GM12878 (cell line): ENCODE results near the gene SIRT3. TPM values are rescaled to one million over a fixed set of nuclear protein-coding genes. Genes with fewer than 3 reads are reported as not detected.
A peak's percentile ranks its signal among the peaks of the same experiment; 100 is the strongest.

ENCODE experiments used
- ATAC-seq: fragments of 200-7000 bp; cut with Tn5 transposase; 3 replicates; pipeline ENCODE4 v1.9.1; 2020; ENCODE audit warnings: mild to moderate bottlenecking, moderate library complexity
- BruUV-seq: library from RNA; stranded (reverse); fragments of 400-500 nt; replicated peaks from 2 replicates; lab custom pipeline; 2021; lab: Mats Ljungman, UMichigan
- CTCF ChIA-PET: fragments of 300-600 bp; sonication (Branson Sonifier 250); formaldehyde crosslinking; extraction: SDS; loops from one replicate; lab custom pipeline; 2021; ENCODE audit warnings: inconsistent platforms; lab: Yijun Ruan, JAX
- POLR2A ChIA-PET: fragments of 350-600 bp; formaldehyde crosslinking; extraction: SDS; loops from one replicate; lab custom pipeline; 2021; ENCODE audit warnings: inconsistent platforms; lab: Charles Lee
- RAD21 ChIA-PET: fragments of 300-600 bp; sonication (Branson Sonifier 250); formaldehyde crosslinking; loops from one replicate; lab custom pipeline; 2023; ENCODE audit warnings: antibody characterized with exemption; ENCODE audit not compliant: unreplicated experiment; lab: Charles Lee
- SMC1A ChIA-PET: fragments of 300-600 bp; sonication (Branson Sonifier 250); formaldehyde crosslinking; loops from one replicate; lab custom pipeline; 2023; ENCODE audit not compliant: unreplicated experiment, uncharacterized antibody; lab: Charles Lee
- DNase-seq: peaks from one replicate; pipeline ENCODE4 v3.0.0-alpha.2; 2011; ENCODE audit warnings: low read depth, low spot score
- FAIRE-seq: peaks from 3 replicates; lab custom pipeline; 2011; peaks lifted over from hg19 to GRCh38; lab: Jason Lieb, UNC
- H2AFZ ChIP-seq: 2 replicates; pipeline ENCODE4 v1.6.0; 2011; ENCODE audit warnings: low read depth, low read length, control low read depth; ENCODE audit not compliant: control insufficient read depth
- H3K27ac ChIP-seq: 2 replicates; pipeline ENCODE4 v1.5.1; 2011; ENCODE audit warnings: control low read depth; ENCODE audit not compliant: control insufficient read depth, insufficient read depth
- H3K27me3 ChIP-seq, 2 experiments: replicated peaks in 1 of 2; 2 replicates each; pipeline versions ENCODE4 v1.6.0 to v1.6.1; 2011; ENCODE audit warnings: low read length in 1 of 2; ENCODE audit not compliant: control insufficient read depth in 2 of 2, insufficient read depth in 2 of 2
- H3K36me3 ChIP-seq, 2 experiments: 2 replicates each; pipeline ENCODE4 v1.5.1; 2011; ENCODE audit warnings: low read length in 1 of 2; ENCODE audit not compliant: control insufficient read depth in 2 of 2, insufficient read depth in 2 of 2
- H3K4me1 ChIP-seq: 2 replicates; pipeline ENCODE4 v1.6.1; 2011; ENCODE audit warnings: mild to moderate bottlenecking, low read length, moderate library complexity, mixed read lengths; ENCODE audit not compliant: control insufficient read depth, insufficient read depth
- H3K4me2 ChIP-seq: 2 replicates; pipeline ENCODE4 v1.6.0; 2011; ENCODE audit warnings: control low read depth; ENCODE audit not compliant: control insufficient read depth, insufficient read depth
- H3K4me3 ChIP-seq: fragments of 200-600 bp; sonication (generic); 2 replicates; pipeline ENCODE4 v1.5.1; 2016
- H3K79me2 ChIP-seq: 2 replicates; pipeline ENCODE4 v1.6.0; 2011; ENCODE audit warnings: low read length; ENCODE audit not compliant: control insufficient read depth, insufficient read depth
- H3K9ac ChIP-seq: 2 replicates; pipeline ENCODE4 v1.8.0; 2011; ENCODE audit warnings: low read length, control low read depth, mixed read lengths; ENCODE audit not compliant: control insufficient read depth, insufficient read depth
- H3K9me3 ChIP-seq: replicated peaks from 3 replicates; pipeline ENCODE4 v1.5.1; 2011; ENCODE audit warnings: mild to moderate bottlenecking, low read length; ENCODE audit not compliant: control insufficient read depth, insufficient read depth
- H4K20me1 ChIP-seq: 2 replicates; pipeline ENCODE4 v1.6.0; 2011; ENCODE audit not compliant: control insufficient read depth, insufficient read depth
- CBFB ChIP-seq: IDR thresholded peaks from 2 replicates; pipeline ENCODE4 v1.6.1; 2016; ENCODE audit warnings: antibody characterized with exemption, low read depth
- CTCF ChIP-seq, 3 experiments: IDR thresholded peaks in 2 of 3; conservative IDR thresholded peaks in 1 of 3; 2 replicates each; pipeline ENCODE4 v1.5.1; 2011; ENCODE audit warnings: low read depth in 3 of 3, low read length in 3 of 3, mild to moderate bottlenecking in 3 of 3, control low read depth in 2 of 3, moderate library complexity in 2 of 3, inconsistent platforms in 1 of 3, mixed read lengths in 1 of 3; ENCODE audit not compliant: control insufficient read depth in 2 of 3, insufficient read depth in 1 of 3; ENCODE audit errors: extremely low read depth in 1 of 3
- DPF2 ChIP-seq: fragments of 450-650 bp; IDR thresholded peaks from 2 replicates; pipeline ENCODE4 v1.6.1; 2017; ENCODE audit warnings: mild to moderate bottlenecking
- E2F8 ChIP-seq: fragments of 450-650 bp; IDR thresholded peaks from 2 replicates; pipeline ENCODE4 v1.6.1; 2018; ENCODE audit warnings: mild to moderate bottlenecking, low read depth, moderate library complexity; ENCODE audit not compliant: partially characterized antibody
- HSF1 ChIP-seq: fragments of 150-350 bp; IDR thresholded peaks from 2 replicates; pipeline ENCODE4 v1.6.1; 2014; ENCODE audit warnings: mild to moderate bottlenecking, low read depth, low read length
- PAX8 ChIP-seq: fragments of 450-650 bp; IDR thresholded peaks from 2 replicates; pipeline ENCODE4 v1.6.1; 2017; ENCODE audit warnings: mild to moderate bottlenecking, moderate library complexity
- ZNF592 ChIP-seq: fragments of 450-650 bp; IDR thresholded peaks from 2 replicates; pipeline ENCODE4 v1.6.1; 2017; ENCODE audit warnings: mild to moderate bottlenecking, moderate library complexity
- ZZZ3 ChIP-seq: IDR thresholded peaks from 2 replicates; pipeline ENCODE4 v1.6.1; 2011; ENCODE audit warnings: low read depth; ENCODE audit not compliant: control insufficient read depth, insufficient read length
- WGBS: methylation state at CpG from one replicate; pipeline ENCODE4 v1.1.6; 2016; ENCODE audit warnings: low lambda C conversion rate; ENCODE audit not compliant: insufficient replicate concordance, insufficient coverage; ENCODE audit errors: missing lambda C conversion rate; 5-methylcytosine and 5-hydroxymethylcytosine counted together
- in situ Hi-C: fragments of 300-500 bp; cut with MboI; formaldehyde crosslinking; loops from 9 replicates; pipeline ENCODE4 v1.14.3; 2018; ENCODE audit warnings: mixed read lengths
- intact Hi-C: fragments of 100-400 bp; cut with micrococcal nuclease; formaldehyde crosslinking; loops from one replicate; pipeline ENCODE4 v1.14.2; 2022; ENCODE audit not compliant: unreplicated experiment
- polyA plus RNA-seq, 11 experiments: library from polyadenylated mRNA; depleted of rRNA in 4 of 11; unstranded in 6 of 11; stranded (reverse) in 5 of 11; fragments of >200 nt; fragmentation: Nextera tagmentation in 4 of 11; fragmentation: Illumina TruSeq in 1 of 11; extraction: Ambion mirVana in 4 of 11; extraction: Trizol in 1 of 11; gene quantifications; 1 replicate in 1 of 11; 2 replicates in 10 of 11; pipeline versions ENCODE4 v1.2.1 to v1.2.3, GENCODE V29; 2011 to 2016; ENCODE audit warnings: inconsistent platforms in 2 of 11, missing spikeins in 2 of 11, low read depth in 1 of 11
- total RNA-seq, 4 experiments: library from RNA; depleted of rRNA in 3 of 4; stranded (reverse); fragments of >200 nt in 3 of 4; fragmentation: Illumina TruSeq in 1 of 4; extraction: Trizol in 1 of 4; gene quantifications; 2 replicates each; pipeline versions ENCODE4 v1.2.1 to v1.2.3, GENCODE V29; 2013 to 2021

The SIRT3 gene
- total and polyA plus RNA-seq, 10 of the 15 experiments (the other 5 are each of a cell fraction or from before 2014, with no cell fraction given) = 0.90 to 23.2 (median 12.6) TPM

- TF ChIP-seq CTCF (IDR thresholded peaks at IDR 0.05 in 2 of 3, conservative IDR thresholded peaks at IDR 0.05 in 1 of 3; ENCODE audit: control insufficient read depth in 2 of 3, extremely low read depth in 1 of 3, insufficient read depth in 1 of 3, low read depth in 3 of 3, low read length in 3 of 3) = peak; percentile 61 to 77 (median 64)
- TF ChIP-seq CBFB = 0 out of 2 replicates have a peak, but pooled peaks have one; percentile 56
Measured at GRCh38 chr11:250740-251299, 14.7 kb upstream of the SIRT3 start (continued).

GRCh38 chr11:250274-250673, 14.1 kb upstream of the SIRT3 start:
- CTCF ChIA-PET = interaction anchor here (0.6 to 3.9 kb wide), 30 partner anchors 8 to 207 kb away, joined by 3 to 45 read pairs (median 6); partner anchors contain the start of genes BET1L, IFITM2, PGGHG and RIC8A
- H4K20me1 ChIP-seq = no peaks in the 10 kb centered on the region
- H3K27ac ChIP-seq = no peak overlapping the region
- no TSS peak for BruUV-seq
- no peak overlapping the region for H3K4me2 ChIP-seq
- no peak for ATAC-seq
- no peak for DNase-seq
- peaks cover 25 to 27% of the 10 kb centered on the region in 2 experiments for H3K36me3 ChIP-seq
- POLR2A ChIA-PET = interaction anchor here (0.9 to 2.0 kb wide), 8 partner anchors 11 to 105 kb away, joined by 3 to 6 read pairs (median 6); partner anchors contain the start of genes IFITM2, PGGHG and PSMD13
- no peaks in the 10 kb centered on the region for H3K9me3 ChIP-seq
- in situ Hi-C loops (loop anchor here (5.0 kb wide), 1 partner anchor 107 kb away; no protein-coding TSS in a partner anchor), intact Hi-C loops (no loop called here)
- H3K9ac ChIP-seq = no peak overlapping the region
- no peak overlapping the region for H2AFZ ChIP-seq
- no peaks in the 10 kb centered on the region for H3K4me1 ChIP-seq
- RAD21 ChIA-PET = interaction anchor here (0.5 to 2.0 kb wide), 18 partner anchors 8 to 198 kb away, joined by 3 to 23 read pairs (median 5); partner anchors contain the start of genes BET1L, PGGHG, PSMD13 and RIC8A
- SMC1A ChIA-PET = interaction anchor here (0.6 to 5.6 kb wide), 23 partner anchors 9 to 271 kb away, joined by 3 to 38 read pairs (median 5); partner anchors contain the start of genes IFITM2 and PSMD13
- no peak overlapping the region for H3K4me3 ChIP-seq
- H3K79me2 ChIP-seq = no peaks in the 10 kb centered on the region
- FAIRE-seq = no peak
- 95% methylated on average over 5 of the region's 5 CpGs for WGBS
- H3K27me3 ChIP-seq = no peaks in the 10 kb centered on the region
- TF ChIP-seq E2F8 (no peak), DPF2 (no peak), HSF1 (no peak), PAX8 (no peak), ZZZ3 (no peak), ZNF592 (no peak)
